ENCODE data around the gene C10orf62. TPM values are rescaled to one million over a fixed set of nuclear protein-coding genes. Genes with fewer than 3 reads are reported as not detected.

The C10orf62 gene
- total and polyA plus RNA-seq, 2 of the 8 experiments (the other 6 are each of a cell fraction or from before 2014, with no cell fraction given) = 0.05 TPM; not detected in 1

DNA sequence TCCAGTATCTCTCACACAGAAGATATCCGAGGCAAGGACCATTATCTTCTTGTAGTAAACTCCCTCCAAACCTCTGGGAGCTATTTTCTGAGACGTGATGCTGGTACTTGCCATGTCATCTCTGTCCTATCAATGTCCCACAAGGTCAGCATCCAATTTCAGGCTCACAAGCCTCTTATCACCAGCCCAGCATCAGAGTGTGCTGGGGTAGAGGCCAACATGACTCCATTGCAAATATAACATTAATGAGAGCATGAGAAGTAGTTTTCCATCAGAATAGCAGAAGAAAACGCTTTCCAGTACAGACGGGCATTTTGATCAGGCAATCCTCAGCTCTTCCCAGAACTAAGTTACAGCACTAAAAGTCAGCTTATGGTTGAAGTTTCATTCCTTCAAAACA, 38.2 kb downstream of the C10orf62 start:
- no peak overlapping the region for H2BK5ac ChIP-seq (ENCODE audit: low read depth, low read length)
- H3K9ac ChIP-seq (replicated peaks in 1 of 4; ENCODE audit: extremely low read depth in 1 of 4, low read depth in 3 of 4, low read length in 3 of 4) = no peak overlapping the region
- peaks cover 0 to 11% of the 10 kb centered on the region in 2 experiments; a peak in 2 of 4 replicates for H3K79me2 ChIP-seq (ENCODE audit: control insufficient read depth in 1 of 2, insufficient read depth in 2 of 2, low read length in 2 of 2)
- no peaks in the 10 kb centered on the region for H4K20me1 ChIP-seq (replicated peaks in 1 of 2; ENCODE audit: control insufficient read depth in 1 of 2, insufficient read depth in 2 of 2, low read length in 2 of 2)
- H3K36me3 ChIP-seq (ENCODE audit: control insufficient read depth in 2 of 4, insufficient read depth in 4 of 4, low read length in 3 of 4) = no peaks in the 10 kb centered on the region
- ChIA-PET CTCF (ENCODE audit: partially characterized antibody) (interaction anchor here (1.4 to 1.6 kb wide), 2 partner anchors 11 to 55 kb away, joined by 3 to 6 read pairs; partner anchors contain the start of gene ANKRD2), POLR2A (ENCODE audit: partially characterized antibody) (interaction anchor here (0.6 to 1.3 kb wide), 2 partner anchors 10 to 51 kb away, joined by 4 to 5 read pairs; no protein-coding TSS in a partner anchor)
- H3K4me1 ChIP-seq (replicated peaks in 1 of 4; ENCODE audit: control insufficient read depth in 3 of 4, insufficient read depth in 4 of 4, low read length in 3 of 4) = no peaks in the 10 kb centered on the region
- H2AFZ ChIP-seq (ENCODE audit: low read length) = no peak overlapping the region
- no peak overlapping the region for H2BK15ac ChIP-seq (ENCODE audit: low read length)
- H3K56ac ChIP-seq (replicated peaks; ENCODE audit: insufficient read length, low read depth, low read length) = no peak overlapping the region
- no peaks in the 10 kb centered on the region; the same call in 1 of the 2 replicates for H3K23me2 ChIP-seq (ENCODE audit: low read depth, low read length)
- H4K8ac ChIP-seq (ENCODE audit: extremely low read depth, insufficient read depth, low read length) = no peak overlapping the region
- no peak overlapping the region for H3K27ac ChIP-seq (ENCODE audit: low read depth, low read length)
- no peaks in the 10 kb centered on the region for H3K9me3 ChIP-seq (ENCODE audit: insufficient read depth in 2 of 2, low read depth in 1 of 2, low read length in 1 of 2)
- DNase-seq (ENCODE audit: low read depth in 1 of 2, low spot score in 2 of 2) = no peak
- no peak overlapping the region for H3K14ac ChIP-seq (ENCODE audit: insufficient read length)
- H2BK20ac ChIP-seq (ENCODE audit: low read length) = no peak overlapping the region
- no peak for FAIRE-seq
- no peak overlapping the region for H3K4me2 ChIP-seq (ENCODE audit: insufficient read depth in 1 of 2, low read depth in 2 of 2, low read length in 2 of 2)
- no peak overlapping the region for H2AK5ac ChIP-seq (ENCODE audit: low read depth, low read length)
- no peak overlapping the region for H3K23ac ChIP-seq (ENCODE audit: insufficient read length)
- no peak overlapping the region for H3K4me3 ChIP-seq (ENCODE audit: extremely low read depth in 1 of 4, insufficient read depth in 2 of 4, low read depth in 3 of 4, low read length in 4 of 4)
- no peak overlapping the region for H4K91ac ChIP-seq (replicated peaks; ENCODE audit: insufficient read length, low read length)
- no peak overlapping the region for H3K4ac ChIP-seq (replicated peaks; ENCODE audit: insufficient read length, low read depth, low read length)
- no peak overlapping the region for H4K5ac ChIP-seq (ENCODE audit: insufficient read length, low read depth, low read length)
- H2BK12ac ChIP-seq (ENCODE audit: low read depth, low read length) = no peak overlapping the region
- H3K27me3 ChIP-seq (replicated peaks in 1 of 4; ENCODE audit: control insufficient read depth in 3 of 4, extremely low read depth in 1 of 4, insufficient read depth in 3 of 4, low read length in 3 of 4) = no peaks in the 10 kb centered on the region
- no peaks in the 10 kb centered on the region for H3K79me1 ChIP-seq (ENCODE audit: low read depth, low read length)
- no peak overlapping the region for H2BK120ac ChIP-seq (replicated peaks; ENCODE audit: low read depth, low read length)
- WGBS, 2 experiments (ENCODE audit: extremely low coverage in 1 of 2, insufficient coverage in 1 of 2, insufficient read length in 1 of 2, insufficient replicate concordance in 2 of 2, low coverage in 1 of 2, low lambda C conversion rate in 2 of 2, missing lambda C conversion rate in 1 of 2) = 87% methylated on average over 4 of the region's 4 CpGs; no CpG with 5 or more reads in 1 of the 2 experiments
- H3K18ac ChIP-seq (ENCODE audit: extremely low read depth, low read length) = no peak overlapping the region
- TF ChIP-seq KDM5A (IDR thresholded peaks at IDR 0.05; ENCODE audit: low read length) = no peak
- TF ChIP-seq, protein P1, sequence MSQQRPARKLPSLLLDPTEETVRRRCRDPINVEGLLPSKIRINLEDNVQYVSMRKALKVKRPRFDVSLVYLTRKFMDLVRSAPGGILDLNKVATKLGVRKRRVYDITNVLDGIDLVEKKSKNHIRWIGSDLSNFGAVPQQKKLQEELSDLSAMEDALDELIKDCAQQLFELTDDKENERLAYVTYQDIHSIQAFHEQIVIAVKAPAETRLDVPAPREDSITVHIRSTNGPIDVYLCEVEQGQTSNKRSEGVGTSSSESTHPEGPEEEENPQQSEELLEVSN (IDR thresholded peaks at IDR 0.05) = no peak
- TF ChIP-seq BRCA1 (IDR thresholded peaks at IDR 0.05; ENCODE audit: low read depth, low read length) = no peak
- no peak for TF ChIP-seq TAF7 (optimal IDR thresholded peaks at IDR 0.05; ENCODE audit: borderline replicate concordance, low read depth, low read length)
- TF ChIP-seq HDAC6 (IDR thresholded peaks at IDR 0.05; ENCODE audit: low read depth, low read length) = no peak
- no peak for TF ChIP-seq MAFK (IDR thresholded peaks at IDR 0.05; ENCODE audit: low read depth, low read length)
- TF ChIP-seq NANOG (IDR thresholded peaks at IDR 0.05; ENCODE audit: insufficient read depth, low read depth, low read length, poor library complexity, severe bottlenecking) = no peak
